ENCODE measurements around the gene COL19A1.

COL19A1 gene

DNA sequence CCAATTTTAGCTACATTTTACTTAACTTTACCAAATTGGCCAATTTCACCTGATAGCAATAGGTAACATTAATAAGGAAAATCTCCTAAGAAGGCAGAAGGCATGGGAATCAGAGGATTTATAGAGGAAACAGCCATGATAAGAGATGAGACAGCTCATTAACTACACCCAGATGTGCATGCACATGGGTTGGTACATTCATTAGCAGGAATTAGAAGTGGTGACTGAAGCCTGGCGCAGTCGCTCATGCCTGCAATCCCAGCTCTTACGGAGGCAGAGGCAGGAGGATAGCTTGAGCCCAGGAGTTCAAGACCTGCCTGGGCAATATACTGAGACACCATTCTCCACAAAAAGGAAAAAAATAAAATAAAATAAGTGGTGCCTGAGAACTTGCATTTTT, 263.0 kb downstream of the COL19A1 start:
- DNase-seq: no peak

DNA sequence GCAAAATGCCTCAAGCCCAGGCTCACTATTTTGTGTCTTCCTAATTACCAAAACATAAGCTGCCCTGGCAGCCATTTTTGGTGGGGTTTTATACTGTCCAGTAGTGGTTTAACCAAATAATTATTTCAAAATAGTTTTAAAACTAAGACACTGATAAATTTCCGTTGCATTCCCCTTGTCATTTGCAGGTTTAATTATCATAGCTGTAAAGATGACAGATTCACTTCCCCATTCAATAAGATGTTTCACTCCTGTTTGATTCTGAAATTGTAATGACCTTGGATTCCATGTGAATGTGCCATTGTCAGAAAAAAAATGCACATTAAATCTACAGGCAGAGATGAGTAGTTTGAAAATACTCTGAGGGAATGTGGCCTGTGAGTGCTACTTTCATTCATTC, 264.5 kb downstream of the COL19A1 start:
- no peak for DNase-seq

DNA sequence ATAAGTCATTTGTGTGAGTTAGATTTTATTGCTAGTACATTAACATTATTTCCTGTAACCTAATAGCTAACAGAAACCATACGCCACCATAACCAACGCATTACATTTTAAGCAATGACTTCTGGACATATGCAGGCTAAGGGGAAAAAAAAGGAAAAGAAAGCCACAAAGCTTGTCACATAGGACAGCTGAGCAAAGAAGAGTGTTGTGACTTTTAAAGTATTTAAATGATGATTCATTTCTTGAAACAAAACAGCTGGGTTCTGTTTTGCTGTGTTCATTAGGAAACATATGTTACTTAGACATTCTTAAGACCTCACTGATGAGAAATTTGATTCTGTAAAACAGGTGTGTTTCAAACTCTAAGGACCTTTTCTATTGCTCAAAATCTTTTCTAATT, 265.2 kb downstream of the COL19A1 start:
- no peak for DNase-seq

DNA sequence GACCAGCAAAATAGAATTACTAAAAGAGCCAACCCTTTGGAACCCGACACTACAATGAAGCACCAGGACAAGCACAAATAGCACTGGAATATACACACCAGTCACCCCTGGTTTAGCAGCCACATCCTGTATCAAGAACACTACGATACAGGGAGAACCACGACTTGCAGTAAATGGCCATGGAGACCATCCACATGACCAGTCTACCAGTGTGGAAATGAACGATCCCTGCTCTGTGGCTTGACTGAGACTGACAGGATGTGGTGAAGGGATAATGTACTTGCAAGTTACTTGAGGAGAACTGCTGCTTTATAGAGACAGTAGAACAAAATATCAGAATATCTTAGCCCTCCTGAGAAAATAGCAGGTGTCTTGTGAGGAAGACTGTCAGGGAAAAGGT, 266.9 kb downstream of the COL19A1 start:
- DNase-seq: no peak

DNA sequence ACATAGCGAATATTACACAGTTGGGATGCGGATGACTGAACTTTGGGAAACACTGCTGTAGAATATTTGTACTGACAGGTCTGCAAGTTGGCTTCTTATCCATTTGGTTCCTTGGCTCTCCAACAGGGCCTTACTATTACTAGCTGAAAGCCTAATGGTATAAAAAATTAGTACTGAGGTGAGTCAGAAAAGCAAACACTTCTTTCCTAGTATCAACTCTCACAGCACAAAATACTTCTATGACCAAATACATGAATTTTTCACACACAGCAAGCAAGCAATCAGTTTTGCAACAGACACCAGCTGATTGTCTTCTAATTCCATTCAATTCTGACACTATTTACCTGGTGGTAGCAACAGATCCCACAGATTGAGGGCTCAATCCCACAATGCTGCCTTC, 268.2 kb downstream of the COL19A1 start:
- DNase-seq: no peak

DNA sequence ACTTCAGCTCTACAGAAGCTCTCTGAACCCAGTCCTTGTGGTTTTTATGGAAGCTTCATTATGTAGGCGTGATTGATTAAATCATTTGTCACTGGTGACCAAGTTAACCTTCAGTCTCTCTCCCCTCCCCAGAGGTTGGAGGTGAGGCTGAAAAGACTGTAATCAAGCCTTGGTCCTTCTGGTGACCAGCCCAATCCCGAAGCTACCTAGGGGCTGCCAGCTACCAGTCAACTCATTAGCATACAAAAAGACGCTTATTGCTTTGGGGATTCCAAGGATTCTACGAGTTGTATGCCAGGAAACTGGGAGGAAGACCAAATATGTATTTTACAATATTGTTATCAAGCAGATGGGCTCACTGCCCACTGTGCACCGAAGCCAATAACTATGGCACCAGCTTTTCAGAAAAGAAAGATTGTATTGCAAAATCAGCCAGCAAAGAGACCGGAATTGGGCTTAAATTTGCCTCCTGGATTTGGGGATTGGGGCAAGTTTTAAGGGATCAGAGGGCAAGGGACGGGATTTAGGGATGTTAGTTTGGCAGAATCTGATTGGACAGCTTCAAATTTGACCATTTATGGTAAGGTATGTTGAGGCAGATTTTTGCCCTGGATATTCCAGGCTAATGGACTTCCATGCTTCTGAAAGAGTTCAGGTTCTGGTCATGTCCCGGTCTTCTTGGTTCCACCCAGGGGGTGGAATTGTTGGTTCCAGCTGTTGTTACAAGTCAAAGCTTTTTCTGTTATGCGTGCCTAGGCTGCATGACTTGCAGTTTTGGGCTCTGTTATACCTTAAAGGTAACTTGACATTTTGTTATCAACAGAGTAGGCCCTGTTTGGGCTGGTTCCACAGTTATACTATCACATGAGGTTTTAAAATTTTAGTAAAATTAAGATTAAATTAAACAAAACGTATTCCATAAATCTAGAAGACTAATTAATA, 269.1 kb downstream of the COL19A1 start:
- no peak for DNase-seq

DNA sequence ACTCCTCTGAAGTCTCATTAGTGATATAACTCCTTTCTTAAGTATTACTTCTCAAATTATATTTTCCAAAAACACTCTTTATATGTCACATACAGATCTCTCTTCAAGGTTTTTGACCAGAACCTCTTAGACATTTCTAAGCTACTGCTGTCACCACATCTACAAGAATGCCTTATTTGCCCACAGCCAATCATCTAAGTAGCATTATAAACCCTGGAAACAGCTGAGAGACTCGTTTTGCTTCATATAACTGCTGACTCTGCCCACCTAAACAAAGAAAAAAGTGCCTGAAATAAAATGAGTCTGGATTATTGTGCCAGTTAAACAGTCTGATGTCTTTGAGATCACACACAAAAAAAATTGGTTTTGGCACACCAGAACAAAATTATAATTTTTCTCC, 270.6 kb downstream of the COL19A1 start:
- no peak for DNase-seq

DNA sequence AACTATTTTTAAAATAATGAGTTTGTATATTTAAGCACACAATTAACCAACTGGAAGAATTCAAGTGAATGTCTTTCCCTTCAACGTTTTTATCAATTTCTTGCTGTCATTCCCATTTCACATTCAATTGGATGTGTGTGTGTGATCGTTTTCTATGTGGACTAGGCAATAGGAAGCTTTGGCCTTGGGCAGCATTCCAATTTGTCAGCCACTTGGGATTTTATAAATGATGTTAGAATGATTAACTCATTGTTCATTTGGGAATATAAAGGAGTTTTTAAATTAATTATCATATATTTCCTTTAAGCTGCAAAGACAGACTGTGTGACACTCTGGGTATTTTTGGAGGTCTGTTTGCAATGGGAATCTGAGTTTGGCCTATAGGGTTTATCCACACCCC, 274.1 kb downstream of the COL19A1 start:
- DNase-seq: no peak

DNA sequence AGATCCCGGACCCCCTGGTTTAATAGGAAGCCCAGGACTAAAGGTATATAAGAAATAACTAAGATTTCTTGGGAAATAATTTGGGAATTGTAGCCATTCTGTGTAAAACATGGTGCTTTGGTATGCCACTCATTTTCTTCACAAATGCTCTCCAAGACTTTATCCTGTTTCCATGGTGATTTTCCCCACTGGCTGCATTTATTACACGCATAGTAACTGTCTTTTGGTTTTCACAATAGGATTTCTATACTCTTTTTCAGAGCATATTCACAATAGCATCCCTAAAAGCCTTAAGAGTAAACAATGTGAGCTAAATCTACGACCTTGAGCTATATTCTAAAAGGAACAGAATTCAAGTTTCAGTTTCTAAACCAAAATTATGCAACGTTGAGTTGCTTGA, 275.7 kb downstream of the COL19A1 start:
- DNase-seq: no peak

DNA sequence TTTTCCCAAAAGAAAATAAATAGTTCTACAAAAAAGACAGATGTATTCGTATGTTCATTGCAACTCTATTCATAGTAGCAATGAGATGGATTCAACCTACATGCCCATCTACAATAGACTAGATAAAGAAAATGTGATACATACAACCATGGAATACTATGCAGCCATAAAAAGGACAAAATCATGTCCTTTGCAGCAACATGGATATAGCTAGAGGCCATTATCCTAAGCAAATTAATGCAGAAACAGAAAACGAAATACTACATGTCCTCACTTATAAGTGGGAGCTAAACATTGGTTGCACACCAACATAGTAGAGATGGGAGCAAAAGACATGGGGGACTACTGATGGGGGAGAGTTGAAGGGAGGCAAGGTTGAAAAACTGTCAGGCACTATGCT, 278.8 kb downstream of the COL19A1 start:
- no peak for DNase-seq

DNA sequence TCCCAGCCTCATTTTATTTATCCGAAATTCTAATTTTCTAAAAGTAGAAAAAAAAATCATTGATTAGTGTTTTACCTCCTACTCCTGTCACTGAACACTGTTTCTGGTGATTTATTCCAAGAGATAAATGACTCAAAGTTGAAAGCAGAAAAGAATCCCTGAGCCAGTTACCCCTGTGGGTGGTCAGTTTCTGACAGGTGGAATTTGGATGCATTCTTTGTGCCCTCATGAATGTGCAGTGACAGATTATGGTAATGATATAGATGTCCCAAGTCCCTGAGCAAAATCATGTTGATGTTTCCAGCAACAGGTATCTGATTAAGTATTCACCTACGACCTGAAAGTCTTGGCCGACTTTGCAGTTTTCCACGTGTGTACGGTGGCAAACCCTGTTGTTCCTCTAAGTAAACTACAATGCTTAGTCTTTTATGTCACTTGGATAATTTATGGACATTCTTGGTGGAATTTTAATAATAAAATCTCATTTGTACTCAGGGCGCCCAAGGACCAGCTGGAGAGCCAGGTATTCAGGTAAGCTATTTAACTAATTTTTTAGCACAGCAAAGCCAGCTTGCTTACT, 282.9 kb downstream of the COL19A1 start:
- DNase-seq: no peak

DNA sequence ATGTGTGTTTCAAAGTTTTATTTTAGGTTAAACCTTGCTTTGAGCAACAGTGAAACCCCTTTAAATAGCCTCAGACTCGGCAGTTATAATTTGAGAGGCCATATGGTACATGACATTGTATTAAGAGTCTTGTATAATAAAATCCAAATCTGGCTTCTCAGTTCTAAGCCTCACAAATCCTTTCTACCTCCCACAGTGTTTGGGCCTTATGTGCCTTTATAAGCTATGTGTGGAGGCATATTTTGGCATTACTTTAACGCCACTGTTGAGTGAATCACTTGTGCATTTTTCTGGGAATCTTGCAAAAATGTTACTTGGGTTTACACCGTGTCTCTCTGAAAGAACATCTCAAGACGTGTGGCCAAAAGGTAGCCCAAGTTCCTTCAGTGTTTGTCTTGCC, 284.2 kb downstream of the COL19A1 start:
- DNase-seq: peak in 1 of 14 donors; percentile 25

DNA sequence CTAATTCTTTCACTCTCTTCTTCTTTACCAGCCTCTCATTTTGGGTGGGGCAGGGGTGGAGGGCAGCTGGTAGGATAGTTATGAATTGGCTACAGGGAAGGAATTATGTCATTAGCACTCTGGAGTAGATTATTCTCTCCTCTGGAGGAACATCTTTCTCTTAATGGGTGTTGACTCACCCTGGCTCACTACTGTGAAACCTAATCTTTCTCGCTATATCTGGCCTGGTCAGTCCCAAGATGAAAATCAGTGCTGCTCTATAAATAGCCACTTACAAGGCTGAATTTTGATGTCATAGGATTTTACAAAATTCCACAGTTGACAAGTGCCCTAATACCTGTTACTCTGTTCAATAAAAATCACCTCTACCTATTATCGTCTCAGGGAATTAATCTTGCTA, 285.3 kb downstream of the COL19A1 start:
- no peak for DNase-seq

DNA sequence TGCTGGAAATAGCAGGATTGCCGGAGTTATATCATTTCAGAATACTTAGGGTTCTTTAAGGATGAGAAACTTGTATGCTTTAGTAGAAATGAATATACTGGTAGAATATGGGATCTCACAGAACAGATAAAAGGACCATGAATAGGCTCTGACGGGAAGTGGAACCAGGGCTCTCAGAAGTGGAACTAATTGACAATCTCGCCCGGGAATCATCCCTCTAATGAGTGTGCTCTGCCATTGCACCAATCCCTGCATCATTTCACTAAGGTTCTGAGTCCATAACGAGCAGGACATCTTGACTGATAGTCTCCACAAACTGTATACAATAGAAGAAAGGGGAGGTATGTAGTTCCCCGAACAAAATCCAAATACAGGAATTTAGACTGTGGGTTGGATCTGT, 286.4 kb downstream of the COL19A1 start:
- DNase-seq: no peak

DNA sequence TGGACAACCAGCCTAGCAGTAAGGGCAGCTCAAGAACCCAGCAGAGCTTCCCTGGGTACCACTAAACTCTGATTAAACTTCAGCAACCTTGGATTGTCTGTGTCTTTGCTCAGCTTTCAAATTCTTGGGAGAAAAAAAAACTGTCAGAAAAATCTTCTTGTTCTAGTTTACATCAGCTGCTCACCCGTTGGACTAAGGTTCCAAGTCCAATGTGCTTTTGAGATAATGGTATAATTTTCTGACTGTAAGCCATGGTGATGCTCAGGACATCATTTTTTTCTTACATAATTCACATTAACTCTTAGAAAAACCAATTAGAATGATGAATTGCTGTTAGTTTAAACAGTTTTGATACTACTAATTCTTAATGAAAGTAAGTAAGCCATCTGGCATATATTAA, 290.7 kb downstream of the COL19A1 start:
- no peak for DNase-seq

DNA sequence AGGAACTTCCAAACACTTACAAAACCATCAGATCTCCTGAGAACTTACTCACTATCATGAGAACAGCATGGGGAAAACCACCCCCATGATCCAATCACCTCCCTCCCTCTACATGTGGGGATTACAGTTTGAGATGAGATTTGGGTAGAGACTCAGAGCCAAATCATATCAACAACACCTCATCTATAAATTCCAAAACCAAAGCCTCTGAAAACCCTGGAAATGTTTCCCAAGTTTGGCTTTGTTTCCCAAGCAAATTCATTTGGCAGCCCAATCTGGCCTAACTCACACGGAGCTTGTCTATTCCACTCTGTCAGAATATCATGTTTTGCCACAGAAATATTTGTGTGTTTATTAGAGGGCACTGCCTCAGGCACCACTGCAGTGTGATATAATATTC, 293.9 kb downstream of the COL19A1 start:
- no peak for DNase-seq

DNA sequence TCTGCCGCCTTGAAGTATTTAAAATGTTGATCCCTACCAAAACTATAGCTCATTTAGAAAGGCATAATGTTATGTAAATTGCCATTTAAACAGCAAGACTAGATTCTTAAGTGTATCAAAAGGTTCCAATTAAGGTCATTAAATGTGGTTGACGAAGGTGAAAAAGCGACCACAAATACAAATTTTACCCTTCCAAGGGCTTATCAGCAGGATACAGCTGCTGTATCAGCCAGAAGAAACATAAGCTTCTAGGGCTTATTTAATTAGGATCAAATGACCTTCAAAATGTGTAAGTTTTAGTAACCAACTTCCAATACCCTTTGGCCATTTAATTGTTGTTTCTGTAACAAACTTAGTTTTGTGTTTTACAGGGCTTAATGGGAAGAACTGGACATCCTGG, 296.6 kb downstream of the COL19A1 start:
- DNase-seq: no peak

DNA sequence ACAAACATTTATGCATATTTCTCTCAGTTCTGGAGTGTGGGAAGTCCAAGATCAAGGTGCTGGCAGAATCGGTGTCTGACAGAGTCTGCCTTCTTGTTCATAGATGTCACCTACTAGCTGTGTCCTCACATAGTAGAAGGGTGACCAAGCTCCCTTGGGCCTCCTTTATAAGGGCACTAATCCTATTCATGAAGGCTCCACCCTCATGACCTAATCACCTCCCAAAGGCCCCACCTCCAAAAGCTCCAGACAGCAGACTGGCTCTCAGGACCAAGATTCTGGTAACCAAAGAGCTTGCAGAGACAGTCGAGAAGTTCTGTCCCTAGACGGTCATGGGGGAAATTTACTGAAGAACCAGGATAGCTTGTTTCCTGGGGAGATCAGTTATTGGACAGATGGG, 297.4 kb downstream of the COL19A1 start:
- no peak for DNase-seq

DNA sequence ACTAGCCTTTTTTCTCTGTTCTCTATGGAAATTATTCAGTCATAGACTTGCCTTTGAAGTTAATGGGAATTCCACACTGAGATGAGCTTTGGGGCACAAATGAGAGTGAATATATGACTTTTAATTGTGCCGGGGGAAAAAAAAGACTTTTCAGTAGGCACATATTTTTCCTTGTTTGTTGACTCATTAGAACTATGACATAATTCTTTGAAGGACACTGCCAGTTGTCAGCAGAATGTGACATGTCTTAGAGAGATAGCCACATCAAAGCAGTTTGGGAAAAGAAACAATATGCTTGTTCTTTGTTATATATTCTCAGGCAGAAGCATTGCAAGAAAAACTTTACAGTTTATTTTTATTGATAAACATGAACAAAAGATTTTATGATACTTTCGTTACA, 298.2 kb downstream of the COL19A1 start:
- DNase-seq: no peak

DNA sequence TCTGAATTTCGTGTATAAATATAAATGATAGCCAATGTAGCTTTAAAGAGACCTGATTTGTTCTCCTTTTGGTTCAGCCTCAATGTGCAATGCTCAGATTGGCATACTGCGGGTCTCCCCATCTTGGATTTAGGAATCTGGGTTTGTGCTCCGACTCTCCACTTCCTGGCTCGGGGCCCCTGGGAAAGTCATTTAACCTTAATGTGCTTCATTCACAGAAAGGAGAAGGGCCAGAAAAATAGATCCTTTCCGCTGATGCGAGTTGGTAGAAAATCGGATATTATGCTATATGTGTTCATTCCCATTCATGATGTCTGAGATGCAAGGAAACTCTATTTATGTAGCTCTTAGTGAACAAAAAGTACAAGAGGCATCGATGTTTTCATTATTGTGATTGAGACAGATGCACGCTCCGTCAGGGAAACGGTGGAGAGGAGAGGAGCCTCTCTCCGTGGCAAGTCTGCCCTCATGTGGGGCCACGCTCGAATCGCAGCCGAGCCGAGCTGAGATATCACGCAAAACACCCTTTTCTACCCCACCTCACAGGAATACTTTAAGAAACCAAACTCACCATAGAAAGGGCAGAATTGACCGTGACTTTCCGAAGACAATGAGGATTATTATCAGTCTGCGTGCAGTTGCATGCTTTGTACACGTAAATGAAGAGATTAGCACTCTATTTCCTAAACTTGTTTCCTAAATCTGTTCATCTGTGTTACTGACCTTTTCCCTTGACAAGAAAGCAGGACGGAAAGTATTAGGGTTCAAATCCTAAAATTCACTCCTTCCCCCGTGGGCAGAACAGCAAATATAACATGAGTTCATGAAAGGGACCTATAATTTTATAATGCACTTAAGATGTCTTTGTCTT, 300.0 kb downstream of the COL19A1 start:
- peak in 9 of 14 donors; percentile 10 to 39 (median 22) for DNase-seq

DNA sequence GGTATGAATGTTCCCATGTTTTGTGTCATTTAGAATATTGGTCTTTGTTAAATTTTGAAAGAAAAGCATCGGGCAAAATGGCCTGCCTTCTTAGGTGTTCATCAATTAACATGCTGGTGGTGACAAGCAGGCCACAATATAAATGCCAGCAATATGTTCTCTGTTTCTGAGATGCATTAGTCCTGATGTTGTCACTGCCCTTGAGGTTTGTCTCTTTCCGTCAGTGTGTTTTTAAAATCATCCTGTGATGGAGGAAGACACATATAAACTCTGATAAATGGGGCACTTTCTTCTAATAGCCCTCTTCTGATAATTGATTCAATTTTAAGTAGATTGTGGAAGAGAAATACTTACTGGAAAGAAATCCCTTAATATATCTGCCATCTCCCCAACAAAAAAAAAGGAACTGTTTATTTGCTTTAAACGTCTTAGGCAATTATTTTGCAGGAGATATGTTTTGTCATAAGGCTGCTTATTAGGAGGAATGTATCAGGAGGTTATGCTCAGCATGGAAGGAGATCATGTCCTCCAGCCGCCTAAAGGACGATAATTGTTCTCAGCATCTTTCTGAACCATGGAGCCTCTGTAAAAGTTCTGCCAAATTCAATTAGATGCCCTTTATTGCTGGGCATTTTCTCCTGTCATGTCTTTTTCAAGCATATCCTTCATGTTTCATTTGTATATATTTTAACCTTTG, 302.5 kb downstream of the COL19A1 start:
- no peak for DNase-seq

DNA sequence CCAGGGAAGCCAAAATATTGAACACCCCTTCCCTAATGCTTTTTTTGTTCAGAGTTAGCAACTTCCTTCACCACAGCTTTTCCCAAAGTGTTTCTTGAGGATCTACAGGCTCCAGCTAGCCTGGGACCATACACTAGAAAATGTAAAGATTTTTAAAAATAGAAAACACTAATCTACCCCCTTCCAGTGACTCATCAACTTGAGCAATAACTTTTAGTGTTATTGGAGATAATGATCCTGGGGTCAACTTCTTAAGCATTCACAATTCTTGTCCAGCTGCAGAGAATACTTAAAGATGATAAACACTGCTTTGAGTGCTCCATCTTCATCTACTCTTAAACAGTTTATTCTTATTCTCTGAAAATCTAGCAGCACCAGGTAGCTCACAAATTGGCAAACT, 304.9 kb downstream of the COL19A1 start:
- no peak for DNase-seq

DNA sequence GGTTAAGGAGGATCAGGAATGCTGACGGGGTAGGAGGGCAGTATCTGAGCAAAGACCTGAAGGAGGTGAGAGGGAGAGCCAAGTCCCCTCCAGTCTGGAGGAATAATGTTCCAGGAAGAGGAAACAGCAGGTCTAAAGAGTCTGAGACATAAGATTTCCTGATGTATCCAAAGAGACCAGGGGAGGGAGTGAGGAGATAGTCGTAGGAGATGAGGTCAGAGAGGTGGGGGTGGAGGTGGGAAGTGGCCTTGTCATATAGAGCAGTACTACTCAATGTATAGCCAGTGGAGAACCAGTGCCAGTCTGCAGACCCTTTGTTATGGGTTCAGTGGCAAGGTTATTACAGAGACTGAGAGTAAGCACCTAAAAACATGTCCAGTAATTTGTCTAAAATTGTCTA, 305.9 kb downstream of the COL19A1 start:
- DNase-seq: no peak

Data from C1 segment of cervical spinal cord (tissue), 14 donors.